Measurements from ENCODE around the gene NTNG2.
A peak's percentile ranks its signal among the peaks of the same experiment; 100 is the strongest.

Gene NTNG2

DNA sequence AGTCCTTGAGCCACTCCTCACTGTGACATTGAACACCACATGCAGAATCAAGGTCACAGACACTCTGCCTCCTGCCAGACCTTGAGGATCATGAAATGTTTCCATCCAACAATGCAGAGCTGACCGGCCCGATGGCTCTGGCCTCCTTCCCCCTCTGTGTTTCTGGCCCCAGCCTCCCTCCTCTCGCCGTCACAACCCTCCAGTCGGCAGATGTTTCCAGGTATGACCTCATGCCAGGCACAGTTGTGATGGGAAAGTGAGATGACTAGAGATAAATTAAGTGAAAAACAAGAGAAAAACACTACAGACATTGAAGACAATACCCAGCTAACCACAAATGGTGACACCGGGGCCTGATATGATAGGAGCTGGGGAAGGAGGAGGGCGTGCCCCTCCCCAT, 9.8 kb downstream of the NTNG2 start:
- DNase-seq (ENCODE audit: low spot score) = no peak

DNA sequence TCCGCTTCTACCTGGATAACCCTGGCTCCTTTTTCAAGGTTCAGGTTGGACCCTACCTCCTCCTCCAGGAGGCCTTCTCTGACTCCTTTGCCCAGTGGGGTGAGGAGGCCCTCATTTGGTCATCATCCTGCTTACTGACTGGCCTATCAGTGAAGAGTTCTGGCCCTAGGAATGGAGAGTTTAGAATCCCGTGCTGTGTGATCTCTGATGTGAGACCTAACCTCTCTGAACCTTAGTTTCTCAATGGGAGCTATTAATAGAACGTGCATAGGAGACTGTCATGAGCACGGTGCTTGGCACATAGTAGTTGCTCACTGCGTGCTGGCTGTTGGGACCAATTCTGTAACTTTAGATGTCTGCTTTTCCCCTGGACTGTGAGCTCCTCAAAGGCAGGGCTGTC, 10.3 kb downstream of the NTNG2 start:
- no peak for DNase-seq (ENCODE audit: low spot score)

DNA sequence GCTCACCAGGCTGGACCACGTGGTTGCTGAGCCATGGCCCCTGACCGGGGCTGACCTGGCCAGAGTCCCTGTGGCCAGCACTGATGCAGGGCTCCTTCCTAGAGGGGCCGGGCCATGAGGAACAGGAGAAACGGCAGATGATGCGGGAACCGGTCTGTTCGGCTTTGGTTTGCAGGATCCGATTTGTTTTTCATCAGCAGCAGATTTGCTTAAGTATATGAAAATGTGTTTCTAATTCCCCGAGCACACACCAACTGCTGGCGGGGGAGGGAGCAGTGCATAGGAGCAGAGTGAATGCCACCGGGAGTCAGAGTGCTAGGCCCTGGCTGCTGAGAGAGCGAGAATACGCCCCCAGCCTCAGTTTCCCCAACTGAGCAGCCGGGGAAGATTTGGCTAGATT, 13.6 kb downstream of the NTNG2 start:
- peak; percentile 61 for DNase-seq (ENCODE audit: low spot score)

DNA sequence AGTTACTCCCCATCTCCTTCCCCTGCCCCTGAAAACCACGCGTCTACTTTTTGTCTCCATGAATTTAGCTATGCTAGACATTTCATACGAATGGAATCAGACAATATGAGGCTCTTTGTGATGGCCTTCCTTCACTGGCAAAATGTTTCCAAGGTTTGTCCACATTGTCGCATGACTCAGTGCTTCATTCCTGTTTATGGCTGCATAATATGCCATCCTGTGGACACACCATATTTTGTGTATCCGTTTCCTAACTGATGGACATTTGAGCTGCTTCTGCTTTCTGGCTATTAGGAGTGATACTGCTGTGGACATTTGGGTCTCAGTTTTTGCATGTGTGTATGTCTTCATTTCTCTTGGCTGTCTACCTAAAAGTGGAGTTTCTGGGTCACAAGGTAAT, 14.5 kb downstream of the NTNG2 start:
- no peak for DNase-seq (ENCODE audit: low spot score)

DNA sequence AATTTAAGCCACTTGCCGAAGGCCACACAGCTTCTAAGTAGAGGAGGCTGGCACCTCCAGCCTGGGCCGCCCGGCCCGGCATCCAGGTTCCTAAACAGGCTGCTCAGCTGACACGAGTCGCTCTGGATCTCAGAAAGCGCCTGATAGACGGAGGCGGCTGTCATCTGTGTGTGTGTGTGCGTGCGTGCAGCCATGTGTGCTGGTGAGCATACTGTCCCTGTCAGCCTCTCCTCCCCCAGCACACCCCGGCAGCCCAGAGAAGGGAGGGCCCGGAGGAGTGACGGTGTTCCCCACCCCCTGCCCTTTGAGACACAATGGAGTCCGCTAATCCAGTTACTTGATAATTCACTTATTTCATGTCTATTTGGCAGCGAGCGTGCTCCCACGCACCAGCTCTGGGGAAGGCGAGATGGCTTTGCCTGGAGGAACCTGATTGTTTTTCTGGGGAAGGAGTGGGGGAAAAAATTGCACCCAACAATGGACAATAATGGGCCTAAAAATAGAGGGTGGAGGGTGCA, 20.0 kb downstream of the NTNG2 start:
- no peak for DNase-seq (ENCODE audit: low spot score)

DNA sequence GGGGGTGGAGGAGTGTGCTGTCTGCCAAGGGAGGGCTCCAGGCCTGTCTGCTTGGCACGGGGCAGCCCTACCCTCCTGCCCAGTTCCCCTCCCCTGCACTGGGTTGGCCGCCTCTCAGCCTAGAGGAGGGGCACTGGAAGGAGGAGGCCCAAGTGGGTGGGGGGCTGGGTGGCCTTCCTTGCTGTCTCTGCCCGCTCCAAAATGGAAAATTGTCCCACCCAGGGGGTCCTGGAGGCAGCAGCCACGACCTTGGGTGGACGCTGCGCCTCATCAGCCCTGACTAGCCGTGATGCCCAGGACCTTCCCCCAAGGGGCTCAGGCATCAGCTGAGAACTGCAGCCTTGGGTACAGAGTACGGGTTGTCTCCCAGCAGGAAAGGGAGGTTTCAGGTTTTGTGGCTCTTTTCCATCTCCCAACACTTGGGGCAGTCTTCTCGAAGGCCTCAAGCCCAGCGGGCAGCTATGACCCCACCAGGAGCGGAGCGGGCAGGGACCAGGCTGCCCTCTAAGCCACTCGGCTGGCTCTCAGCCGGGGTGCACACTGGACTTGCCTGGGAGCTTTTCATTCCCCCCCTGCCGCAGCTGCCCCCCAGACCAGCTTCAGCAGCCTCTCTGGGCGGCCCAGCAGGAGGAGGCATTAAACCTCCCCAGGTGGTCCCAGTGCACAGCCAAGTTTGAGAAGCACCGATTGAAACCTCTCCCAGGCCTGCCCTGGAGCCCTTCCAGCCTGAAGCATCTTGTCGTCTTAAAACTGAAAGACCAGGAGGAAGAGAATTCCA, 20.6 kb downstream of the NTNG2 start:
- DNase-seq (ENCODE audit: low spot score) = no peak

DNA sequence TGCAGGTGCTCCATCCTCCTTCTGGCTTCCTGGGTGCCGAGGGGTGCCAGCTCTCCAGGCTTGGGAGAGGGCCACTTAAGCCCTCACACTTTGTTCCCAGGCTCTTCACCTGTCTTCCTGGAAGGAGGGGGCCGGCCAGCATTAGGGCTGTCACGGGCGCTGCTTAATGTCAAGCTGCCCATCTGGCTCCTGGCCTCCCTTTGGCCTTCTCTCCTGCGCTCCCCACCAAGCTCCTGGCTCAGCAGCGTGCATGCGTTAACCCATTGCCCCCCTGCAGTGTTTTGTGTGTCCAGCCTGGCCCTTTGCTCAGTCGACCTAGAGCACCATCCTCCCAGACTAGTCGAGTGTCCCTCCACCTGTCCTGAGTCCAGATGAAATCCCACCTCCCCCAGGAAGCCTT, 21.3 kb downstream of the NTNG2 start:
- DNase-seq (ENCODE audit: low spot score) = no peak

GRCh38 chr9:132183715-132184114, 21.9 kb downstream of the NTNG2 start:
- no peak for DNase-seq (ENCODE audit: low spot score)

GRCh38 chr9:132184124-132184523, 22.3 kb downstream of the NTNG2 start:
- no peak for DNase-seq (ENCODE audit: low spot score)

DNA sequence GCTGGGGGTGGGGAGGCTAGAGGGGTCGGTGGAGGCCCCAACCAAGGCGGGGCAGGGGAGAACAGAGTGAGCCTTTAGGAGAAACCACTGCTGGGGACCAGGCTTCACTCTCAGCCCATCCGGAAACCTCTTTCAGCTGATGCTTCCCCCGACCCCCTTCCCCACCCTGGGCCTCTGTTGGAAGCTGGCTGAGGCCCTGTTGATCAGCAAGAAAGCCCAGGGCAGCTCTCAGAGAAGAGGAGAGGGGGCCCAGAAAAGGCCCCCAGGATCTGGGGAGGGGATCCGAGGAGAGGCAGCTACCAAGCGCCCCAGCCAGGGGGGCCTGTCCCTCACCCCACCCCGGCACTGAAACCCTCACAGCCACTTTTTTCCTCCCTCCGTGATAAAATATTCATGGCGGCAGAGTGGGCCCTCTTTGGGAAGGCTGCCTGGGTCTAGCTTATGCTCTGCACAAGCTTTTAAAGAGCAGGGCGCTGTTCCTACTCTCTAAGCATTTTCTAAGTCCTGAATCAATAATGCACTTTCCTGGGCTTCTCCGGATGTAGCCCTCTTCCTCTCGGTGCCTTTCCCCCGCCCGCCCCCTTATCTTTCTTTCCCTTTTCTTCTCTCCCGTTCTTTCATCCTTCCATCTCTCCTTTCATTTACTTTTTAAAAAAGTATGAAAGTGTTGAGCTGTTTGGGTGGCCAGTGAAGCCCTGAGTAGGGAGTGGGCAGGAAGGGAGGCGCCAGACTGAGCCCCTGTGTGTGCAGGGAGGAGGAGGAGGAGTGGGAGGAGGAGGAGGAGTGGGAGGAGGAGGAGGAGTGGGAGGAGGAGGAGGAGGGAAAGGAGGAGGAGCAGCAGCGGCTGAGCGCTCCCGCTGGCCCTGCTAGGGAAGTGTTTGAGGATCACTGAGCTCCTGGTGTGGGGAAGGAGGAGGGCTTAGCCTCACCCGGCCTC, 23.5 kb downstream of the NTNG2 start:
- no peak for DNase-seq (ENCODE audit: low spot score)

DNA sequence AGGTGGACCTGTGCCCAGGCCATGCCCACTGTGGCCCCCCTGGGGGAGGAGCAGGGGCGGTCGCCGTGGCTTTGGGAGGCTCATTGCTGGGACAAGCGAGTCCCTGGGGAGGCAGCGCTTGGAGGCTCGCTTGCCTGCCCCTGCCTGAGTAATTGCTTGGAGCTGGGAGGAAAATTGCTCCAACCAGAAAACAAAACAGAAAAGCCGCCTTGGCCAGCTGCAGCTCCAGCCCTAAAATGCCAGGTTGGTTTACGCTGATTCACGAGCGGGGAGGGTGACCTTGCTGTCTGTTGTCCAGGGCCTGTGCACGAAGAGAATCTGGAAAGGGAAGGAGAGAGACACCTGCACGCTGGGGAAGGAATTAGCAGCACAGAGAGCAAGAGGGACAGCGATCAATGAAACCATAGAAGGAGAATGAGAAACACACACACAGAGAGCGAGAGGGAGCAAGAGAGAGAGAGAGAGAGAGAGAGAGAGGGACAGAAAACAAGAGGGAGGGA, 25.3 kb downstream of the NTNG2 start:
- DNase-seq (ENCODE audit: low spot score) = no peak

DNA sequence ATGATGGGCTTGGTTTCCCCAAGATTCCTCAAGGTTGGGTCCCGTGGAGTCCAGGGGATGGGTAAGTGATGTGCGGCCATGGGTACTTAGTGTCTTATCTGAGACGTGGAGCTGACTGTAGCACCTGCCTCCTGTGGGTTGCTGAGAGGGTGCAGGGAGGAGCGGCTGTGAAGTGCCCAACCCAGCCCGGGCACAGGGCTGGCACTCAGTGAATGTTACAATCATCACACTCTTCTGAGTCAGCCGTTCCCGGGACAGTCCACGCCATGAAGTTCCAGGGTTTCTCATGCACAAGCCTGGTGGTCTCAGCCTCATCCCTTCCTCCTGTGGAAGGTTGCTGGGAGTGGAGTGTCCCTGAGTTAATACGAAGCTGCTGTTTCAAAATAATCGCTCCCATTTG, 29.1 kb downstream of the NTNG2 start:
- DNase-seq (ENCODE audit: low spot score) = no peak

- no peak for DNase-seq (ENCODE audit: low spot score)
Observed at GRCh38 chr9:132192728-132193127, 30.9 kb downstream of the NTNG2 start.

- DNase-seq (ENCODE audit: low spot score) = no peak
Observed at GRCh38 chr9:132193227-132194124, 31.6 kb downstream of the NTNG2 start.

DNA sequence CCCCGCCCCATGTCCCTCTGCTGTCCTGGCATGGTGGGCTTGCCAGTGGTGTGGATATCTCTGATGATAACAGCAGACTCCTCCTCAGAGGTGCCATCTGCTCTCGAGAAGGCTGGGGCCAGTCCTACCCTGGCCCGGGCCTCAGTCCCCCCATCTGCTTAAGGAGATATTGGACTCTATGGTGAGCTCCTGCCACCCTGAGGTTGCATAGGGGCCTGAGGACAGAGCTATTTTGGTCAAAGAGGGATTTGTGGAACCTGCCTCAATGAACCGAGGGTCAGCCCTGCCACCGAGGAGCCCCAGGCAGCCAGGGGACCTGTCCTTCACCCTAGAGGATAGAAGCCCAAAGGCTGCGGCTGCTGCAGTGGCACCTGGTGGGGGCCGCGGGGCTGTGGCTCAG, 32.6 kb downstream of the NTNG2 start:
- DNase-seq (ENCODE audit: low spot score) = no peak

GRCh38 chr9:132197315-132197714, 35.5 kb downstream of the NTNG2 start:
- no peak for DNase-seq (ENCODE audit: low spot score)

DNA sequence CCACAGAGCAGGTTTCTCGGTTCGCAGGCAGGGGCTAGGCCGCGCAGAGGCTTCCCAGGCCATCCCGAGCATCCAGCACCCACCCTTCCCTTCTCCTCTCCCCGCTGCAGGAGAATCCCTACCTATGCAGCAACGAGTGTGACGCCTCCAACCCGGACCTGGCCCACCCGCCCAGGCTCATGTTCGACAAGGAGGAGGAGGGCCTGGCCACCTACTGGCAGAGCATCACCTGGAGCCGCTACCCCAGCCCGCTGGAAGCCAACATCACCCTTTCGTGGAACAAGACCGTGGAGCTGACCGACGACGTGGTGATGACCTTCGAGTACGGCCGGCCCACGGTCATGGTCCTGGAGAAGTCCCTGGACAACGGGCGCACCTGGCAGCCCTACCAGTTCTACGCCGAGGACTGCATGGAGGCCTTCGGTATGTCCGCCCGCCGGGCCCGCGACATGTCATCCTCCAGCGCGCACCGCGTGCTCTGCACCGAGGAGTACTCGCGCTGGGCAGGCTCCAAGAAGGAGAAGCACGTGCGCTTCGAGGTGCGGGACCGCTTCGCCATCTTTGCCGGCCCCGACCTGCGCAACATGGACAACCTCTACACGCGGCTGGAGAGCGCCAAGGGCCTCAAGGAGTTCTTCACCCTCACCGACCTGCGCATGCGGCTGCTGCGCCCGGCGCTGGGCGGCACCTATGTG, 36.1 kb downstream of the NTNG2 start:
- DNase-seq (ENCODE audit: low spot score) = no peak

DNA sequence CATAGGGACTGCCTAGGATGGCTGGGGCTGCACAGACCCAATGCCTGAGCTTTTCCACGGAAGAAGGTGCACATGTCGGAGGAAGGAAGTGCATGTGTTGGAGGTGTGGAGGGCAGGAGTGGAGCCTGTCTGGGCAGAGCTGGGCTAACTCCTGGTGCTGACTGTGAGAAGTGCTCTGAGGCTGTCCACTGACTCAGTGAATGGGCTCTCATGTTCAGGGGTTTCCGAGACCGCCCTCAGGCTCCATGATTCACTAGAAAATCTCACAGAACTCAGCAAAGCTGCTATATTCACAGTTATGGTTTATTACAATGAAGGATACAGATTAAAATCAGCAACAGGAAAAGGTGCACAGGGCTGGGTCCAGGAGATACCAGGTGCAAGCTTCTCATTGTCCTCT, 37.2 kb downstream of the NTNG2 start:
- no peak for DNase-seq (ENCODE audit: low spot score)

GRCh38 chr9:132200706-132201105, 38.8 kb downstream of the NTNG2 start:
- DNase-seq (ENCODE audit: low spot score) = no peak

GRCh38 chr9:132201139-132201538, 39.3 kb downstream of the NTNG2 start:
- DNase-seq (ENCODE audit: low spot score) = no peak

All from D341Med (cell line).